NCI-H1092 (cell line): Measurements from ENCODE around the gene CDH15.
"Not testable (repeated sequence)": the region's sequence is repeated elsewhere in the genome, so short reads cannot be mapped to it uniquely, and the experiment has no call there.

Experiments used
- DNase-seq: peaks from one replicate; lab custom pipeline; 2025; lab: John Stamatoyannopoulos, UW

Gene CDH15

DNA sequence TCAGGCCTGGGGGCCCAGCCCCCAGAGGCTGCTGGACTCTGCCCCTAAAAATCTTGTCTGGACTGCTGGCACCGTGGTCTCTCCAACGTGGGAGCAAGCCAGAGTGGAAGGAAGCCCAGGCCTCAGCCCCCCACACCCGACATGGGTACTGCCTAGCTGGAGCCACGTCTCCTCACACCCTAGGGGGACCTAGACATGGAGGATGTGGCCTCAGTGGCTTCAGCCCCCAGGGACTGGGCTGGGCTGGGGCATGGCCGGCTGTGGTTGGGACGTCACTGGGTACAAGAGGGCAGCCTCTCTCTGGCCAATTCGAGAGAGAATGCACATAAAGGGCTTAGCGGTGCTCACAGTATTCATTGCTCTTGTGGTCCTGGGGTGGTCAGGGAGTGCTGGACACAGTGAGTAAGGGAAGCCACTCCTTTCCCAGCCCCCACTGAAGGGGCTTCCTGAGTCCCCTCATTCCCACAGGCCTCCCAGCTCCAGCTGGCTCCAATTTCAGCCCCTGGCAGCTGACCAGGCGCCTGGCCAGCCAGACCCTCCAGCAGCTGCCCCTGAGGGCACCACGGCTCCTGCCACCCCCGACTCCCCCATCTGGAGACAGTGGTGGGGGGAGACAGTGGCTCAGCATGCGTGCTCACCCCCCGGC is 1.1 kb downstream of the CDH15 start:
- no peak for DNase-seq

DNA sequence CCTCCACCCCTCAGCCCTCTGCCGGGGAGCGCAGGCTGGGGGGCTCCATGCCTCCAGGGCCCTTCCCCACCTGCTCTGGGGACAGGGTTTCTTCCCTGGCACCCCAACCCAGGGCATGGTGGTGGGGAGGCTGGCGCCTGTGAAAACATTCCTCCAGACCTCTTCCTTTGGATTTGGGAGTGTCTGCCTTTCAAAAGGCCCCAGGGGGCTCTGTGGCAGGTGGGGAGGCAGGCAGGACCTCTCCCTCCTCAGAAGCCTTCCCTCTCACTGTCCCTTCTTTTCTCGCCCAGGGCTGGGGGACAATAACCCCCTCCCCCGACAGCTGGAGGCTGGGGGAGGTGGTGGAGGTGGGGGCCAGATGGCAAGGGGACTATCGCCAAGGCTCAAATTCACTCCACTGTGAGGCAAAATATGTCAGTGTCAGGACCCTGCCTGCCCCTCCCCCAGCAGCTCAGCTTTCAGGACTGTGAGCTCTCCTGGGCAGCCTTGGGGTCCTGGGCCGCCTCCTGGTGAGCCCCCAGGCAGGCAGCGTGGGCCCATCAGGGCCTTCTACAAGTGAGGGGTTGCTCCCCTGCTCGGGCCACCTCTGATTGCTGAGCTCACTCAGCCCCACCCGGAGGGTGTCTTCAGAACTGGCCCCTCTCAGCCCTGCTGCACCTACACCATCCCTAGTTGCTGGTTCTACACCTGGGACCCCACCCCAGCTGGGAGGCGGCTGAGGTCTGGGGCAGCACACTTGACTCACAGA is 1.8 kb downstream of the CDH15 start:
- DNase-seq: no peak

DNA sequence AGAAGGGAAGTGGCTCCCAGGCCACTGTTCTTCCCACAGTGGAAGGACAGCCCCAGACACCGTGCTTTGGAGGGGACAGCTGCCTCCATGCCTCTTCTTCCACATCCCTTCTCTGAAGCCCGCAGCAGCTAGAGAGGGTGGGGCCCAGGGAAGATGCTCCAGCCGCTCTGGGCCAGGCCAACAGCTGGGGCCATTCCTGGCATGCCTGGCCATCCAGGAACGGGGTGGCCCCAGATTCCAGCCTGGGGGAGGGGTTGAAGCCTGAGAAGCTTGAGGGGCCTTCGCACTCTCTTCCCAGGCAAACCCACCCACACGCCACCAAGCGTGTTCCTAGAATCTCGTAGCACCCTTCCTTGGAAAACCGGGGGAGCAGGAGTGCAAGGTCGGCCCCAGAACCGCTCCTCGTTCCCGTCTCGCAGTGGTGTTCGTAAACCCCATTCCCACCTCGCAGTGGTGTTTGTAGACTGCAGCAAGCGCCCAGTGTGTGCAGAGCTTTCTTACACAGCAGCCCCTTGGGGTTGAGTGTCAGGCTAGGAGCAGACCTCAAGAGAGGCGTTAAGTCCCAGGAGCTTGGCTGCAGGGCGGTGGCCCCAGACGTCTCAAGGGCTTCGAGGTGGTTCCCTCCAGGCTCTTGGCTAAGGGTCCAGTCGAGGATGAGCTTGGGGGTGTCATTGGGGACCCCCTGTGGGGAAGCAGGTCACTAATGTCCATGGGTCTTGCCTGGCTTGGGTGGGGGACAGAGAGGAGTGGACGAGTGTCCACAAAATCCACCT is 2.7 kb downstream of the CDH15 start:
- DNase-seq: no peak

DNA sequence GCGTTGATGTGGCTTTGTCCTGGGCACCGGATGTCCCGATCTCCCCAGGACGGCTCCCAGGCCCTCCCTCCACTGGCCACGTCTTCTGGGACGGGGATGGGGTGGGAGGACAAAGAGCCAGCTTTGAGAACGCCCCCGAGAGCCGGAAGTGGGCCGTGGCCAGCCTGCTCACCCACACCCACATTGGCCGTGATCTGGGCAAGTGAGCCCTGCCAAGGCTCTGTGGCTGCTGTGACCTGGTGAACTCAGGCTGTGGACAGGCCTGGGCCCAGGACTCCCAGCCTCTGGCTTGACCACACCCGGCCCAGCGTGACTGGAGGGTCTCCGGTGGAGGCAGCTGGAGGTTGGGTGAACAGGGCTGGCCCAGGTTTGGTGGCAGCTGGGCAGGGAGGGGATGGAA is 3.3 kb downstream of the CDH15 start:
- no peak for DNase-seq

DNA sequence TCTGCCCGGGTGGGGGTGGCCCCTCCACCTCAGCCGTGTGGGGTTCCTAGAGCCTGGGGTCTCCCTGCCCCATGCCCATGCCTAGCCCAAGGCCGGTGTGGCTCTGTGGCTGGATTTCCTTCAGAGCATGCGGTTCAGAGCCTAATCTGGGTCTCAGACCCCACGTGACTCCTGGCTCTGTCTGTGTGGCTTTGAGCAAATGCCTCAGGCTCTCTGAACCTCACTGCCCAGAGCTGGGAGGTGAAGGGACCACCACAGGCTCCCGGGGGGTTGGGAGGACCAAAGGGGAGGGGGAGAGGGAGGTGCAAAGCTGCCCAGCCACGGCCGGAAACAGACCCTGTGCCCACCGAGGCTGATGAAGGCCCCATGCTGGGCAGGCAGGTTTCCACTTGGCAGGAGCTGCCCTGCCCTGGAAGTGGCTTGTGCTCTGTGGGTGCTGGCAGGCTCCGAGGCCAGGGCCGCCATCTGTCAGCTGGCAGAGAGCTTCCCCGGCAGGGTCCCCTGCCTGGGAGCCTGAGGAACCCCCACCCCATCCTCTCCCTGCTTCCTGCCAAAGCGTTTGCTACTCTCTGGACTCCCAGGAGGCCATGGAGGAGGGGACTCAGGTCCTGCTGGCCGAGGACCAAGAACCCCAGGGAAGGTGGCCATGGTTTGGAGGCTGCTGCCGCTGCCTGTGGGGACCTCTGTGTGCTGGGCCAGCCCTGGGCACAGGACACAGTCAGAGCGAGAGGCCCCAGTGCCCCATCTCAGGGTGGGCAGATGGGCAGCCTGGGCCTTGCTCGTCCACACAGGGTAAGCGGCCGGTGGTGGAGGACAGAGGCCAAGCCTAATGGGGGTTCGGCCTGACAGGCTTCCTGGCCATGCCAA is 4.0 kb downstream of the CDH15 start:
- DNase-seq: peak; percentile 71

DNA sequence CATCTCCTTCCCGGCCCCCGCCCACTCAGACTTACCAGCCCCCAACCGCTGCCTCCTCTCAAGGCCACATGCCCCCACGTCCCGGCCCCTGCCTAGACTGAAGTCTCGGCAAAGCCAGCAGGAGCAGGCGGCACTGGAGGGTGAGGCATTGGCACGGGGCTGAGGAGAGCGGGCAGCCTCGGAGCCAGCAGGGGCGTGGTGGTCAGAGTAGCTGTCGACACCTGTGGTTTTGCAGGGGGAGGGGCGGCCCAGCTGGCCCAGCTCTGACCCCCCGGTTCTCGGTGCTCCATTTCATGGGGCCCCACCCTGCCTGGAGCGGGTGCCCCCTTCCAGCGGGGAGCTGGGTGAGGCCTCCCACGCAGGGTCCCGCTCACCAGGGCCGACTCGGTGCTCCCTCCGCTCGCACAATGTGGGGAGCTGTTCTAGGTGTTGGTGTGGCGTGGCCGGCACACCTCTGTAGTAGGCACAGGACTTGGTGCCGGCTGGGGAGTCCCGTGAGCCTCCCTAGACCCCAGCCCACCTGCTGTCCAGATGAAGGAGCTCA is 4.7 kb downstream of the CDH15 start:
- DNase-seq: no peak

DNA sequence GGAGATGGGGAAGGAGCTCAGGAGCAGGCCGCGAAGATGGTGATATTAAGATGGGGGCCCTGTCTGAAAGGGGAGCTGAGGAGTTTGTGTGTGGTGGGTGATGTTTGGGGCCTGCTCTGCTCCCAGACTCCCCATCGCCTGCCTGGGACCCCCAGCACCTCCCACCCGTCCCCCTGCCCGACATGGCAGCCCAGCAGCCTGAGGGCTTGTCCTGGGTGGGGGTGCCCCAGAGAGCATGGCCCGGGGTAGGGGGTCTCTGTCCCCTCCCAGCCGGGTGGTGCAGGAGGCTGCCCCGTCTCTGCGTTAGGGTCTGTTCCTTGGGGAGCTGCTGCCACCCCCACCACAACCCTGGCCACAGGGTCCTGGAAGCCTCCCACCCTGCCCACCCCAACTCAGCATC is 5.2 kb downstream of the CDH15 start:
- DNase-seq: no peak

DNA sequence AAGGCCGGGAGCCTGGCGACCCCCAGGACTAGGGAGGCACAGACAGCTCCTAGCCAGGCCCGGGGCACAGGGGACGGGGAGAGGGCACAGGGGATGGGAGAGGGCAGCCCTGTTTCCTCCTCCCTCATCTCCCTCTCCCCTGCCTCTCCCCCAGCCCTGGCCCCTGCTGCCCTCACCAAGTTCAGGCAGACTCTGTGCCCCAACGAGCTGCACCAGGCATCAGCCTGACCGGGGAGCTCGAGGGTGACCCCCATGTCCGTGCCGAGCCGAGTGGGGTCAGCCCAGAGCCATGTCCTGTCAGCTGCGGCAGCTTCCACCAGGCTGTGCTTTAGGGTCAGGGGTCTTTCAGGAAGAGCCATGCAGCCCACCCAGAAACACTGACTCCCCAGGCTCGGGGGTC is 6.0 kb downstream of the CDH15 start:
- DNase-seq: no peak

DNA sequence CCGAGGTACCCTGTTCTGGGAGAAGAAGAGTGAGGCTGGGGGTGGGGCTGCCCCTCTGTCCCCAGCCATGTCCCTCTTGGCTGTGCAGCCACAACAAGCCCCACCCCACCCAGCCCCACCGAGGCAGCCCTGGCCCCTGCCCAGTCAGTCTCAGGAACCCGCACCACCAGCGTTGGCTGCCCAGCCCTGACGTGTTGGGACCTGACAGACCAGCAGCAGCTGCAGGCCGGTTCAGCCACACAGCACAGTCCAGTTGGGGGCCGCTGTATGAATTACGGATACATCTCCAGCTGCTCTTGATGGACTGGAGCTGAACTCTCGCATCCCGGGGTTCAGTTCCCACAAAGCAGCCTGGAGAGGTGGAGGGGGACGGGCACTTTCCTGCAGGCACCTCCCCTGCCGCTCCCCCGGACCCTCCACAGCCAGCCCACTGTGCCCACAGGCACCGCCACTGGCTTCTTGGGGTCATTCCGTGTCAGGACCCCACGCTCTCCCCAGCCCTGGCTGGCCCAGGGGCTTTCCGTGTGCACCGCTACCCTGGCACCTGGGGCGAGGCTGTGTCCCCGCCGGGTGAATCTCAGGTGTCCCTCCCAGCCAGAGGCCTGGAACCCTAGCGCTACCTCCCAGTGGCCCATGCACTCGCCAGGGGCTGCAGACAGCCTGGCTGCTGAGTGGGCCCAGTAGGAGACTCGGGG is 7.1 kb downstream of the CDH15 start:
- no peak for DNase-seq

DNA sequence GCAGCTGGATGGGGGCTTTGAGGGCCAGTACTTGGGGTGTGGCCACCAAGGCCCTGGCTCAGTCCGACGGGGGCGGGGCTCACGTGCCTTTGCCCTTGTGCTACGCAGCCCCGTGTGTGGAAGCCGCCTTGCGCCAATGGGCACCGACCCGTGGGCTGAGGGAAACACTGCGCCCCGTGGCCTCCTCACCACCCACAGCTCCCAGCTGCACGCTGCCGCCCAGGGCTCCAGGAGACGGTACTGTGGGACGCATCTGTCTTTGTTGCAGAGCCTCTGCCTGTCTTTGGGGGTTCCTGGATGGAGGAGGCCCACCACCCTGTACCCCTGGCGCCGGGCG is 7.6 kb downstream of the CDH15 start:
- DNase-seq: no peak

DNA sequence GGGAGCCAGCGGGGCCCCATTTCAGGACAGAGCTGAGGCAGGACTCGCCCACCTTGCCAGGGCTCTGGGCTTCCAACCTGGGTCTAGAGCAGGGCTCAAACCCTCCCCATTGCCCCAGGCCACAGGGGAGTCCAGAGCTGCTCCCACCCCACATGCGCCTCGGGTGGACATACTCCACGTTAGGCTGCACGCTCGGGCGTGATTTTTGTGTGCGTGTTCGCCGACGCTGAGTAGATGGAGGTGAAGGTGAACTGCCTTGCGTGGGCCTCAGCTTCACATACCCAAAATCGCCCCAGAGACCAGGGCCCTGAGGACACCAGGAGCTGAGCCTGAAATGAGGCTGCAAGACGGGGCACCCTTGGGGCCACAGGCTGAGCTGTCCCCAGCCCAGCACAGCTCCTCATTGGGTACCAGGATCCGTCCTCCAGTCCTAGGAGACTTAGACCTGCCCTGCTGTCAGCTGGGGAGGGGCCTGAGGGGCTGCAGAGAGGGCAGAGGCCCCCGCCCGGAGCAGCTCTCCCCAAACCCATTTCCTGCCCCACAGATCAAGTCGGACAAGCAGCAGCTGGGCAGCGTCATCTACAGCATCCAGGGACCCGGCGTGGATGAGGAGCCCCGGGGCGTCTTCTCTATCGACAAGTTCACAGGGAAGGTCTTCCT is 8.2 kb downstream of the CDH15 start:
- DNase-seq: no peak

DNA sequence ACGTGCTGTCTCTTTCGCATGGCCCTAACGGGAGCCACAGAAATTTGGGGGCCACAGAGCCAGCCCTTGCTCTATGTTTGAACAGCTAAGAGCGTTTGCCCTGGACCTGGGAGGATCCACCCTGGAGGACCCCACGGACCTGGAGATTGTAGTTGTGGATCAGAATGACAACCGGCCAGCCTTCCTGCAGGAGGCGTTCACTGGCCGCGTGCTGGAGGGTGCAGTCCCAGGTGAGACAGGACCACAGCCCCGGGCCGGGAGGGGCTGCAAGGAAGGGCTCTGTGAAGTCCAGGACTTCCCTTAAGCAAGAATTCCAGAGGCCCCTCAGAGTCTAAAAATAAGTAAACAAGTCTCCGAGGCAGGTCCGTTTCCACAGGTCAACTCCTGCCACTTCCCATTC is 11.9 kb downstream of the CDH15 start:
- DNase-seq: no peak

DNA sequence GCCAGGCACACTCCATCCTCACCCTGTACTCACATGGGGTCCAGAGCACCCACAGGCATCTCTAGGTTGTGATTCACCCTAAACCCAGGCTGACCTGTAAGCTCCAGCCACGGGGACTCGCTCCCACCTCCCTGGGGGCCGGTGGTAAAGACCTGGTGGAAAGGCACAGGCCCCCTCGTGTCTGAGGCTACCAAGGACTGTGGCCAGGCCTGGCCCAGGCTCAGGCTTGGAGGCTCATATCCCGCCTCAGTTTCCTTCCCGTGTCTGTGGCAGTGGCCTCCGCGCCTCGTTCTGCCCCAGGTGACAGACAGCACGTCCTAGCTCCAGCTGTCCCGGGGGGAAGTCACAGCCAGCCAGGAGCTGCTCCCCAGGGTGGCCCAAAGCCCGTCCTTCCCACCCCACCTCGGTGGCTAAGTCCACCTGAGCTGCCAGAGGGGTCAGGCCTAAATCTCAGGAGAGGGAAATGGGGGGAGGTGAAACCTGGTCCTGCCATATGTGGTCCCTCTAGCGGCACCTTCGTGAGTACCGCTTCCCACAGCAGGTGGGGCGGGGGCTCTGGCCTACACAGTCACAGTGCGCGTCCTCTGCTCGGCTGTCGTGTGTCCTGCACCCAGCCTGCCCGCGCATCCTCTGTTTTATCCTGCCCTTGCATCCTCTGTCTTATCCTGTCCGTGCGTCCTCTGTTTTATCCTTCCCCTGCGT is 12.6 kb downstream of the CDH15 start:
- no peak for DNase-seq

DNA sequence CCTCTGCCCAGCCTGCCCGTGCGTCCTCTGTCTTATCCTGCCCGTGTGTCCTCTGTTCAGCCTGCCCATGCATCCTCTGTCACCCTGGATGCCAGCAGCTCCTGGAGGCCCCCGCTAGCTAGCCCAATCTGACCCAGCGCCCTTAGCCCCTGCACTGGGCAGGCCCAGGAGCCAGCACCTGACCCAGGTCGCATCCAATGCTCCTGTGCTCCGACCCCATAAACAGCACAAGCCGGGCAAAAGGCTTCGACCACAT is 13.1 kb downstream of the CDH15 start:
- DNase-seq: no peak

DNA sequence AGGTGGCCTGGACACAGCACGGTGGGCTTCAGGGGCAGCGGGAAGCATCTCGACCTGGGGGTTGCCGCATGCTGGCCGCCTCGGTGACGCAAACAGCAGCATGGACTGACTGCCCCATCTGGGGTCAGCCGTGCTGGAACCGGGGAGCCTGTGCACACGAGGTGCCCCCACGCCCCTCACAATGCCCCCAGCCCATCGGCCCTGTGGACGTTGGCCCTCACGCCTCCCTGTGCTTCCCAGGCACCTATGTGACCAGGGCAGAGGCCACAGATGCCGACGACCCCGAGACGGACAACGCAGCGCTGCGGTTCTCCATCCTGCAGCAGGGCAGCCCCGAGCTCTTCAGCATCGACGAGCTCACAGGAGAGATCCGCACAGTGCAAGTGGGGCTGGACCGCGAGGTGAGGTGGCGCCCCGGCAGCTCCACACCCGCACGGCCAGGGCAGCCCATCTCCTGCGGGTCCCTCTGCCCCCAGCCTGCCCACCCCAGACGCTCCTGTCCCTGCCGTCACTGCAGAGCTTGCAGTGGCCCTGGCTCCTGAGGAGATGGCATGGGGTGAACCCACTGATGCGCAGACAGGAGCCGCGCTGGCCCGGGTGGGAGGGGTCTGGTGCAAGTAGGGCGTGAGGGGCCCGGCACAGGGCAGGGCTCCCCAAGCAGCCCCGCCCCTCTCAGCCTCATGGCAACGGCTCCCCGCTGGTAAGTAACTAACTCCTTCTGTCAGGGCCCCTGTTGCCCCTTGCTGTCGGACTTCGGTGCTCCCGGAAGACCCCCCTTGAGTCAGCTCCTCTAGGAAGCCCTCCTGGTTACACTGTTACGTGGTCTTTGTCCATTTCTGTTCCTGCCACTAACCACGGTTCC is 13.6 kb downstream of the CDH15 start:
- DNase-seq: no peak

DNA sequence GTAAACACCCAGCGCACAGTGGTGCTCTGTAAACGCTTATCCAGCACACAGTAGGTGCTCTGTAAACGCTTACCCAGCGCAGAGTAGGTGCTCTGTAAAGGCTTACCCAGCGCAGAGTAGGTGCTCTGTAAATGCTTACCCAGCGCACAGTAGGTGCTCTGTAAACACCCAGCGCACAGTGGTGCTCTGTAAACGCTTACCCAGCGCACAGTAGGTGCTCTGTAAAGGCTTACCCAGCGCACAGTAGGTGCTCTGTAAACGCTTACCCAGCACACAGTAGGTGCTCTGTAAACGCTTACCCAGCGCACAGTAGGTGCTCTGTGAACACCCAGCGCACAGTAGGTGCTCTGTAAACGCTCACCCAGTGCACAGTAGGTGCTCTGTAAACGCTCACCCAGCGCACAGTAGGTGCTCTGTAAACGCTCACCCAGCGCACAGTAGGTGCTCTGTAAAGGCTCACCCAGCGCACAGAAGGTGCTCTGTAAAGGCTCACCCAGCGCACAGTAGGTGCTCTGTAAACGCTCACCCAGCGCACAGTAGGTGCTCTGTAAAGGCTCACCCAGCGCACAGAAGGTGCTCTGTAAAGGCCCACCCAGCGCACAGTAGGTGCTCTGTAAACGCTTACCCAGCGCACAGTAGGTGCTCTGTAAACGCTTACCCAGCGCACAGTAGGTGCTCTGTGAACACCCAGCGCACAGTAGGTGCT is 14.5 kb downstream of the CDH15 start:
- not testable (repeated sequence) for DNase-seq

DNA sequence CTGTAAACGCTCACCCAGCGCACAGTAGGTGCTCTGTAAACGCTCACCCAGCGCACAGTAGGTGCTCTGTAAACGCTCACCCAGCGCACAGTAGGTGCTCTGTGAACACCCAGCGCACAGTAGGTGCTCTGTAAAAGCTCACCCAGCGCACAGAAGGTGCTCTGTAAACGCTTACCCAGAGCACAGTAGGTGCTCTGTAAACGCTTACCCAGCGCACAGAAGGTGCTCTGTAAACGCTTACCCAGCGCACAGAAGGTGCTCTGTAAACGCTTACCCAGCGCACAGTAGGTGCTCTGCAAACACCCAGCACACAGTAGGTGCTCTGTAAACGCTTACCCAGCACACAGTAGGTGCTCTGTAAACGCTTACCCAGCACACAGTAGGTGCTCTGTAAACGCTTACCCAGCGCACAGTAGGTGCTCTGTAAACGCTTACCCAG is 15.1 kb downstream of the CDH15 start:
- not testable (repeated sequence) for DNase-seq

DNA sequence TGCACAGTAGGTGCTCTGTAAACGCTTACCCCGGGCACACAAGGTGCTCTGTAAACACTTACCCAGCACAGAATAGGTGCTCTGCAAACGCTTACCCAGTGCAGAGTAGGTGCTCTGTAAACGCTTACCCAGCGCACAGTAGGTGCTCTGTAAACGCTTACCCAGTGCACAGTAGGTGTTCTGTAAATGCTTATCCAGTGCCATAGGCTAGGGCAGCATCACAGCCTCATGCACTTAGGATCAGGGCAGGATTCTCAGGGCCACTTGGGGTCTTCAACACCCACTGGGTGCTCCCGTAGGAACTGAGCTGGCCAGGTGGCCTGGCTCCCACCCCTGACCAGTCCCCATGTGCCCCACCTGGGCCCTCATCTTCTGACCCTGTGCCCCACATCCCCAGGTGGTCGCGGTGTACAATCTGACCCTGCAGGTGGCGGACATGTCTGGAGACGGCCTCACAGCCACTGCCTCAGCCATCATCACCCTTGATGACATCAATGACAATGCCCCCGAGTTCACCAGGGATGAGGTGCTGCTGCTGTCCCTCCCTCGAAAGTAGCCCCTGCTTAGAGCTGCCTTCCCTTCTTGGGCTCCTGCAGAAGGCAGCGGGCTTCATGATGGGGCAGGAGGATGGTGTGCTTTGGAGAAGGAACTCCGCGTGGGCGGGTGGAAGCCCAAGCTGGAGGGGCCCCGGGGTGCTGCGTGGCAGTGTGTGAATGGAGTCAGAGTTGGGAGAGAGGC is 15.7 kb downstream of the CDH15 start:
- DNase-seq: no peak
